Stimulated activated naive CD8-positive, alpha-beta T cell treated with anti-CD3 and anti-CD28 coated beads, Interleukin-15, Interleukin-2, amounts not matched to agents 100 U/mL and 50 U/mL, for 24 hours (primary cell): ENCODE measurements around the gene IPMK.

Source experiments
- ATAC-seq: fragments of 150-1000 bp; cut with Tn5 transposase; one replicate; pipeline ENCODE4 v1.10.0; 2021
- DNase-seq: peaks from one replicate; pipeline ENCODE4 v3.0.0; 2021

The IPMK gene

GRCh38 chr10:58267713-58268453, at the start of gene IPMK:
TSS of gene IPMK (minus strand) at chr10:58267894. CDS start at chr10:58267611, 283 bp downstream.
- DNase-seq (peak; percentile 98), ATAC-seq (peak; percentile 76)

GRCh38 chr10:58316874-58317273, 49.2 kb upstream of the IPMK start:
- no peak for ATAC-seq
- no peak for DNase-seq

GRCh38 chr10:58311026-58311425, 43.3 kb upstream of the IPMK start:
- DNase-seq (no peak), ATAC-seq (no peak)

- ATAC-seq (no peak), DNase-seq (no peak)
Observed at GRCh38 chr10:58307676-58308075, 40.0 kb upstream of the IPMK start.

- DNase-seq (no peak), ATAC-seq (no peak)
Observed at GRCh38 chr10:58305821-58306220, 38.1 kb upstream of the IPMK start.

- ATAC-seq (no peak), DNase-seq (no peak)
Observed at GRCh38 chr10:58304099-58304633, 36.5 kb upstream of the IPMK start.

- ATAC-seq (no peak), DNase-seq (no peak)
Observed at GRCh38 chr10:58302254-58302653, 34.6 kb upstream of the IPMK start.

- DNase-seq, result no peak
- ATAC-seq, result no peak
Observed at GRCh38 chr10:58300676-58301075, 33.0 kb upstream of the IPMK start.

GRCh38 chr10:58299580-58299979, 31.9 kb upstream of the IPMK start:
- ATAC-seq (peak; percentile 68), DNase-seq (peak; percentile 66)

- ATAC-seq (no peak), DNase-seq (no peak)
Observed at GRCh38 chr10:58293989-58294388, 26.3 kb upstream of the IPMK start.

- DNase-seq (peak; percentile 17), ATAC-seq (peak; percentile 36)
Observed at GRCh38 chr10:58291538-58292174, 24.0 kb upstream of the IPMK start.

- peak; percentile 93 for ATAC-seq
- peak; percentile 14 for DNase-seq
Observed at GRCh38 chr10:58282615-58283014, 14.9 kb upstream of the IPMK start.

- ATAC-seq, result no peak
- no peak for DNase-seq
Observed at GRCh38 chr10:58281092-58281752, 13.5 kb upstream of the IPMK start.

GRCh38 chr10:58280477-58280876, 12.8 kb upstream of the IPMK start:
- no peak for ATAC-seq
- no peak for DNase-seq

- DNase-seq, result no peak
- ATAC-seq, result no peak
Observed at GRCh38 chr10:58278962-58279307, 11.2 kb upstream of the IPMK start.

GRCh38 chr10:58278274-58278961, 10.7 kb upstream of the IPMK start:
- DNase-seq (no peak), ATAC-seq (no peak)

GRCh38 chr10:58275908-58276307, 8.2 kb upstream of the IPMK start:
- DNase-seq (no peak), ATAC-seq (no peak)

- ATAC-seq (no peak), DNase-seq (no peak)
Observed at GRCh38 chr10:58275261-58275660, 7.6 kb upstream of the IPMK start.

GRCh38 chr10:58269782-58270290, 2.1 kb upstream of the IPMK start:
- DNase-seq, result no peak
- no peak for ATAC-seq

- ATAC-seq, result peak; percentile 76
- DNase-seq, result peak; percentile 95
Observed at GRCh38 chr10:58268946-58269781, 1.5 kb upstream of the IPMK start, which contains the start of gene CISD1. TSS of gene CISD1 (plus strand) at chr10:58269162. CDS start at chr10:58269274, 112 bp downstream.

GRCh38 chr10:58268454-58268945, 806 bp upstream of the IPMK start:
- DNase-seq (no peak), ATAC-seq (no peak)
